CD4-positive, alpha-beta memory T cell (primary cell): ENCODE results near the gene BICC1. TPM values are rescaled to one million over a fixed set of nuclear protein-coding genes. Genes with fewer than 3 reads are reported as not detected.

Experiments used
- CTCF ChIA-PET: fragments of 350-600 bp; sonication (Branson Sonifier 250); formaldehyde crosslinking; loops from one replicate; lab custom pipeline; 2021; ENCODE audit warnings: inconsistent platforms; ENCODE audit not compliant: partially characterized antibody; lab: Charles Lee
- POLR2A ChIA-PET: fragments of 350-600 bp; sonication (Branson Sonifier 250); formaldehyde crosslinking; loops from one replicate; lab custom pipeline; 2021; ENCODE audit not compliant: partially characterized antibody; lab: Charles Lee
- DNase-seq, 5 donors: peaks; one replicate each; pipeline versions ENCODE4 v3.0.0 to v3.0.0-alpha.2; 2020 to 2022; ENCODE audit warnings: mixed read lengths in 1 of 5
- H3K27ac ChIP-seq: one replicate; pipeline ENCODE4 v1.7.0; 2013; ENCODE audit warnings: low read depth, low read length
- H3K27me3 ChIP-seq: 2 replicates; pipeline ENCODE4 v1.7.0; 2013; ENCODE audit warnings: mild to moderate bottlenecking, low read length, moderate library complexity; ENCODE audit not compliant: insufficient read depth
- H3K36me3 ChIP-seq: 2 replicates; pipeline ENCODE4 v1.7.0; 2013; ENCODE audit warnings: mild to moderate bottlenecking, low read length, moderate library complexity; ENCODE audit not compliant: insufficient read depth
- H3K4me1 ChIP-seq: 2 replicates; pipeline ENCODE4 v1.7.0; 2013; ENCODE audit warnings: mild to moderate bottlenecking, low read length, moderate library complexity; ENCODE audit not compliant: insufficient read depth
- H3K4me3 ChIP-seq, 2 donors: one replicate each; pipeline ENCODE4 v1.7.0; 2013; ENCODE audit warnings: low read length in 2 of 2, mild to moderate bottlenecking in 1 of 2
- H3K9me3 ChIP-seq, 2 donors: one replicate each; pipeline ENCODE4 v1.7.0; 2013; ENCODE audit warnings: low read length in 2 of 2, control low read depth in 1 of 2; ENCODE audit not compliant: control insufficient read depth in 1 of 2
- H3K27ac Mint-ChIP-seq, 7 donors: one replicate each; pipeline ENCODE4 v1.8.0; 2020 to 2021; ENCODE audit warnings: mixed read lengths in 7 of 7, mild to moderate bottlenecking in 6 of 7, inconsistent platforms in 3 of 7, moderate library complexity in 3 of 7
- H3K27me3 Mint-ChIP-seq, 2 donors: one replicate each; pipeline ENCODE4 v1.8.0; 2020 to 2021; ENCODE audit warnings: mixed read lengths in 2 of 2
- H3K36me3 Mint-ChIP-seq, 2 donors: one replicate each; pipeline ENCODE4 v1.8.0; 2020 to 2021; ENCODE audit warnings: mixed read lengths in 2 of 2, inconsistent platforms in 1 of 2, mild to moderate bottlenecking in 1 of 2
- H3K4me1 Mint-ChIP-seq, 4 donors: one replicate each; pipeline ENCODE4 v1.8.0; 2020 to 2021; ENCODE audit warnings: mixed read lengths in 4 of 4, mild to moderate bottlenecking in 1 of 4
- H3K4me3 Mint-ChIP-seq, 8 donors: one replicate each; pipeline ENCODE4 v1.8.0; 2020 to 2021; ENCODE audit warnings: mixed read lengths in 8 of 8, mild to moderate bottlenecking in 7 of 8, moderate library complexity in 6 of 8, inconsistent platforms in 3 of 8
- H3K9me3 Mint-ChIP-seq, 8 donors: one replicate each; pipeline ENCODE4 v1.8.0; 2020 to 2021; ENCODE audit warnings: mixed read lengths in 8 of 8, mild to moderate bottlenecking in 5 of 8, inconsistent platforms in 3 of 8, moderate library complexity in 1 of 8
- intact Hi-C: fragments of 100-400 bp; cut with micrococcal nuclease; formaldehyde crosslinking; loops from one replicate; pipeline ENCODE4 v1.15.1; 2023
- polyA plus RNA-seq, 2 donors: library from polyadenylated mRNA; unstranded; fragments of 300-500 nt; fragmentation: Illumina TruSeq; gene quantifications; one replicate each; pipeline ENCODE4 v1.2.3, GENCODE V29; 2021
- total RNA-seq, 2 experiments: library from RNA; stranded (reverse); gene quantifications; one replicate each; pipeline ENCODE4 v1.2.3, GENCODE V29; 2021

Gene BICC1
- total and polyA plus RNA-seq, 4 experiments from 2014 or later, result not detected

DNA sequence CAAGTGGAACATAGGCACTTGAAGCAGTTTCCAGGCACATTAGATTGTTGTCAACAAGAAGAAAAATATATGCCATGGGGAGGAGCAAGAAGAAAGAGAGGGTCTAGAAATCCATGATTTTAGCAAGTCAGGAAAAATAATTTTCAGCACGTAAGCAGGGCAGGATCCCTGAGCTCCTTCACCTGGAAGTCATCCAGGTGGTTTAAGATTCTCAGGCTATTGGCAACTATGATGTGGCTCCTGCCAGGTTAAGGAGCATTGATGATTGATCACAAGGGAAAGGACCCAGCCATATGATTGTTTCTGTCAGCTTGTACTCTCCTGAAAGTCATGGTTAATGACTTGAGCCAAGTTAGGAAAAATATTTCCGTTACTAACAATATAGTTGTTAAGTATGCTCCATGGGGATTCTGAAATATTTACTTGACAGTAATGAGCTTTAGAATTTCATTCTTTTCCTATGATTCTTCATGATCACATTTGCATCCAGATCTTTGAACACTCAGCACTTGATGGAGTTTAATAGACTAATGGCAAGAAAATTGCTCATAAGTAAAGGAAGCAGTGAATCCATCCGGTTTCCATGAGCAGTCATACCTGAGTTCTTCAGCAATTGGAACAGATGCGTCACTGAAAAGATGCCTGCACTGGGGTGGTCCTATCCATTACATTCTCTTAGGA, 209.1 kb downstream of the BICC1 start:
- H3K4me3 Mint-ChIP-seq, result no peak overlapping the region
- POLR2A ChIA-PET, result no interaction called here
- no peak for DNase-seq
- H3K27me3 Mint-ChIP-seq, result no peaks in the 10 kb centered on the region
- no peaks in the 10 kb centered on the region for H3K4me1 Mint-ChIP-seq
- no peaks in the 10 kb centered on the region for H3K27me3 ChIP-seq
- H3K36me3 Mint-ChIP-seq, result no peaks in the 10 kb centered on the region
- no peak overlapping the region for H3K27ac ChIP-seq
- no peaks in the 10 kb centered on the region for H3K9me3 Mint-ChIP-seq
- no peak overlapping the region for H3K4me3 ChIP-seq
- no peaks in the 10 kb centered on the region for H3K4me1 ChIP-seq
- intact Hi-C loops, result no loop called here
- H3K27ac Mint-ChIP-seq, result no peak overlapping the region
- CTCF ChIA-PET, result no interaction called here
- H3K9me3 ChIP-seq, result no peaks in the 10 kb centered on the region
- H3K36me3 ChIP-seq, result no peaks in the 10 kb centered on the region

DNA sequence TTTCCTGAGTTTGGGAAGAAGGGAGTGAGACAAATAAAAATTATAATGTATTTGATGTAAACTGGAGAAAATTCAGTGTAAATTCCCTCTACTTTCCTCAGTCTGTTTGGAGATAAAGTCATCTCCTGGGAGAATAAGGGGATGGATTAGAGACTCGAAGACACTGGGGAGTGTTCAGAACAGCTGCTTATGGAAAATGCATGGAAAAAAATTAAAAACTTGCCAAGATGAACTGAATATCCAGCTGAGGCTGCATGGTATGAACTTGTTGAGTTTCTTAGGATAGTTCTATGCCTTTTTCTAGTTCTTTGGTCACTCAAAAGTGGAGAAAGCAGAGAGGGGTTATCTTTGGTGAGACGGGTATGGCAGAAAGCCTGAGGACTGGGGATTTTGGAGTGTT, 210.5 kb downstream of the BICC1 start:
- Mint-ChIP-seq H3K4me3 (no peak overlapping the region), H3K27ac (no peak overlapping the region), H3K36me3 (no peaks in the 10 kb centered on the region), H3K9me3 (no peaks in the 10 kb centered on the region), H3K27me3 (no peaks in the 10 kb centered on the region), H3K4me1 (no peaks in the 10 kb centered on the region)
- Histone ChIP-seq H3K27ac (no peak overlapping the region), H3K36me3 (no peaks in the 10 kb centered on the region), H3K4me1 (no peaks in the 10 kb centered on the region), H3K9me3 (no peaks in the 10 kb centered on the region), H3K27me3 (no peaks in the 10 kb centered on the region), H3K4me3 (no peak overlapping the region)
- intact Hi-C loops, result no loop called here
- ChIA-PET CTCF (no interaction called here), POLR2A (no interaction called here)
- DNase-seq, result no peak

DNA sequence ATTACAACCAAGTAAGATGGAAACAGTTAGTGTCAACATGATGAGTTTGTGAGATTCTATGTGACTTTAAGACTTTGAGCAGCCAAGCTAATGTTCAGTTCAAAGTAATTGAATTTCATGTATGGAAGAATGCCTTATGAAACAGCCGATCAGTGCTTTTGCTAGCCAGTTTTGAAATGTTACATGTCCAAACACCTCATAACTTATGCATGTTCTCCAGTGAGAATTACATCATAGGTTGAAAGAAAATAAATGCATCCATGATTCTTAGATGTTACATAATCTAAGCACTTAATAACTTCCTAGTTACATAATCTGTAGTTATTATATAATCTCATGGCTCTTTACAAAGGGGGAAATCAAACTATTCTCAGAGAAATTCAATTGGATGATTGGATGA, 211.3 kb downstream of the BICC1 start:
- Mint-ChIP-seq H3K27ac (no peak overlapping the region), H3K9me3 (no peaks in the 10 kb centered on the region), H3K4me3 (no peak overlapping the region), H3K4me1 (no peaks in the 10 kb centered on the region), H3K36me3 (no peaks in the 10 kb centered on the region), H3K27me3 (no peaks in the 10 kb centered on the region)
- H3K36me3 ChIP-seq, result no peaks in the 10 kb centered on the region
- H3K27ac ChIP-seq, result no peak overlapping the region
- ChIA-PET CTCF (no interaction called here), POLR2A (no interaction called here)
- H3K9me3 ChIP-seq, result no peaks in the 10 kb centered on the region
- DNase-seq, result no peak
- no peaks in the 10 kb centered on the region for H3K4me1 ChIP-seq
- intact Hi-C loops, result no loop called here
- no peak overlapping the region for H3K4me3 ChIP-seq
- no peaks in the 10 kb centered on the region for H3K27me3 ChIP-seq

DNA sequence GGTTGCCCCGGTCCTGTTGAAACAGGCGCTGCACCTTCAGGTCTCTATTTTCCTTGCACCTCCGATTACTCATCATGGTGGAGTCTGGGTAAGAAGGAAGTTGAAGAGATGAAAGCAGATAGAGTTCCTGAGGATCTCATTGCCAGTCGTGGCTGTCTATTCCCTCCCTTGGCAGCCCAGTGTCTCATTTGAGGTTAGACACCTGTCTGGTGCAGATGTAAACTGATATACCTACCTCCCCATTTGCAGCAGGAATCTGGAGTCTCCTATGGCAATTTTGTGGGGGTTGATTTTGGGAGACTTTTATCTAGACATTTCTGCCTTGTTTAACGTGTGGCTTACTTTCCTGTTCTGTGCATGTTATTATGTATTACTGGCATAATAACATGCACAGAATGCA, 212.1 kb downstream of the BICC1 start:
- no peaks in the 10 kb centered on the region for H3K9me3 ChIP-seq
- no peak overlapping the region for H3K4me3 ChIP-seq
- Mint-ChIP-seq H3K27ac (no peak overlapping the region), H3K4me1 (no peaks in the 10 kb centered on the region), H3K27me3 (no peaks in the 10 kb centered on the region), H3K36me3 (no peaks in the 10 kb centered on the region), H3K4me3 (no peak overlapping the region), H3K9me3 (peaks cover 0 to under 1% (median 0%) of the 10 kb centered on the region in 8 donors)
- intact Hi-C loops, result no loop called here
- H3K4me1 ChIP-seq, result no peaks in the 10 kb centered on the region
- ChIA-PET POLR2A (no interaction called here), CTCF (no interaction called here)
- DNase-seq, result no peak
- no peak overlapping the region for H3K27ac ChIP-seq
- no peaks in the 10 kb centered on the region for H3K36me3 ChIP-seq
- no peaks in the 10 kb centered on the region for H3K27me3 ChIP-seq

DNA sequence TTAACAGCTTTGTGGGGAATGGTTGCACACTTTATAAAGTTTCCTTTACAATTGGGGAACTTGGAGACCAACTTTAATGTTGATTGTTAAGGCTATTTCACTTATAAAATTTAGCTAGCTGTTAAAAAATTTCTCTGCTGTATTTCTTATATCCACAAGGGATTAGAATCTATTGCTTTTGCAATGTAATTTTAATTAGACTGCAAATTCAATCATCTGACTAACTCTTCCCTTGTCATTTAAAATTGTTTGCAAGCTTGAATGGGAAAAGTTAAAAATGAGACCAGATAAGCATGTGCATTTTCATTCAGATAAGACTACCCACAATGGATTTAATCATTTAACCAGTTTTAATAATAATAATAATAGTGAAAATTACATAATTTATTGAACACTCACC, 213.2 kb downstream of the BICC1 start:
- intact Hi-C loops, result no loop called here
- CTCF ChIA-PET, result no interaction called here
- Mint-ChIP-seq H3K4me1 (no peaks in the 10 kb centered on the region), H3K27ac (no peak overlapping the region), H3K9me3 (peaks cover 0 to 3% (median under 1%) of the 10 kb centered on the region in 8 donors), H3K27me3 (no peaks in the 10 kb centered on the region), H3K4me3 (no peak overlapping the region), H3K36me3 (no peaks in the 10 kb centered on the region)
- H3K4me1 ChIP-seq, result no peaks in the 10 kb centered on the region
- H3K27me3 ChIP-seq, result no peaks in the 10 kb centered on the region
- DNase-seq, result no peak
- no peak overlapping the region for H3K27ac ChIP-seq
- no peaks in the 10 kb centered on the region for H3K36me3 ChIP-seq
- no peak overlapping the region for H3K4me3 ChIP-seq
- no peaks in the 10 kb centered on the region for H3K9me3 ChIP-seq
- POLR2A ChIA-PET, result no interaction called here

DNA sequence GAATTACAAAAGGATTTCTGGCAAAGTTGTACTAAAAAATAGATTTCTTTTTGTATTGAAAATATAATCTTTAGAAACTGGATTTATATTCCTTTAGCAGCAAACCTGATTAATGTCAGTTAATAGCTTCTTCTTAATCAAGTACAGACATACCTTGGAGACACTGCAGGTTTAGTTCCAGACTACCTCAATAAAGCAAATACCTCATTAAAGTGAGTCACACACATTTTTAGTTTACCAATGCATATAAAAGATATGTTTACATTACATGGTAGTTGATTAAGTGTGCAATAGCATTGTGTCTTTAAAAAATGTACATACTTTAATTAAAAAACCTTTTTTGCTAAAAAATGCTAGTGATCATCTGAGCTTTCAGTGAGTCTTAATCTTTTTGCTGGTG, 215.0 kb downstream of the BICC1 start:
- no peaks in the 10 kb centered on the region for H3K36me3 Mint-ChIP-seq
- no peak for DNase-seq
- H3K36me3 ChIP-seq, result no peaks in the 10 kb centered on the region
- H3K27me3 ChIP-seq, result no peaks in the 10 kb centered on the region
- no peaks in the 10 kb centered on the region for H3K4me1 ChIP-seq
- H3K4me3 Mint-ChIP-seq, result no peak overlapping the region
- H3K27ac ChIP-seq, result no peak overlapping the region
- intact Hi-C loops, result no loop called here
- no peaks in the 10 kb centered on the region for H3K9me3 ChIP-seq
- H3K27ac Mint-ChIP-seq, result no peak overlapping the region
- no peak overlapping the region for H3K4me3 ChIP-seq
- H3K4me1 Mint-ChIP-seq, result no peaks in the 10 kb centered on the region
- peaks cover 2 to 11% (median 5%) of the 10 kb centered on the region in 8 donors for H3K9me3 Mint-ChIP-seq
- CTCF ChIA-PET, result no interaction called here
- POLR2A ChIA-PET, result no interaction called here
- H3K27me3 Mint-ChIP-seq, result no peaks in the 10 kb centered on the region

DNA sequence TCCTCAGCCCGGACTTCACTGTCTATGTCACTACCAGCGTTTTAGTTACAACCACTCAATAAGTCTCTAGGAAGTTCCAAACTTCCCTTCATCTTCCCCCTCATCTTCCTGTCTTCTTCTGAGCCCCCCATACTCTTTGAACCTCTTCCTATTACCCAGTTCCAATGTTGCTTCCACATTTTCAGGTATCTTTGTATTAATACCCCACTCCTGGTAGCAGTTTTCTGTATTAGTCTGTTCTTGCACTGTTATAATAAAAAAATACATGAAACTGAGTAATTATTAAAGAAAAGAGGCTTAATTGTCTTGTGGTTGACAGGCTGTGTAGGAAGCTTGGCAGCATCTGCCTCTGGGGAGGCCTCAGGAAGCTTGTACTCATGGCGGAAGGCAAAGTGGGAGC, 218.6 kb downstream of the BICC1 start:
- POLR2A ChIA-PET, result no interaction called here
- Histone ChIP-seq H3K4me1 (no peaks in the 10 kb centered on the region), H3K27me3 (no peaks in the 10 kb centered on the region), H3K4me3 (no peak overlapping the region), H3K9me3 (no peaks in the 10 kb centered on the region), H3K36me3 (no peaks in the 10 kb centered on the region), H3K27ac (no peak overlapping the region)
- Mint-ChIP-seq H3K4me3 (no peak overlapping the region), H3K9me3 (peaks cover 2 to 11% (median 5%) of the 10 kb centered on the region in 8 donors), H3K4me1 (no peaks in the 10 kb centered on the region), H3K27ac (no peak overlapping the region), H3K36me3 (no peaks in the 10 kb centered on the region), H3K27me3 (no peaks in the 10 kb centered on the region)
- DNase-seq, result no peak
- intact Hi-C loops, result no loop called here
- CTCF ChIA-PET, result no interaction called here
